ENCODE results near the gene HSD3B2.

HSD3B2 gene

DNA sequence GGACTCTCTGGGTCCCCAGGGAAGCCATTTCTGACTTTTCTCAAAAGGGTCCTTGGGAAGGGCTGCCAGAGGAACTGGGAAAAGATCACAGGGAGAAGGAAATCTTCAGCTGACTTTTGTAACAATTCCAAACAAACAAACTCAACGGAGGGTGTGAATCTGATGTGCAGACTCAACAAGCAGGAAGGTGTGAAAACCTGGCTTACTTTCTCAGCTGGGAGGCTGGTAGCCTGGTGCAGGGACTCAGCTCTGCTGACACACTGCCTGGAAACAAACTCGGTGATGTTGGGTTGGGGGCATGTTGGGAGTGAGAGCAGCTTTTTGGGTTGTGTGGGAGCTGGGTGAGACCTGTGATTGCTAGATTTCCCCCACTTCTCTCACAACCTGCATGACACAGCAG, 10.2 kb upstream of the HSD3B2 start:
- DNase-seq = no peak

DNA sequence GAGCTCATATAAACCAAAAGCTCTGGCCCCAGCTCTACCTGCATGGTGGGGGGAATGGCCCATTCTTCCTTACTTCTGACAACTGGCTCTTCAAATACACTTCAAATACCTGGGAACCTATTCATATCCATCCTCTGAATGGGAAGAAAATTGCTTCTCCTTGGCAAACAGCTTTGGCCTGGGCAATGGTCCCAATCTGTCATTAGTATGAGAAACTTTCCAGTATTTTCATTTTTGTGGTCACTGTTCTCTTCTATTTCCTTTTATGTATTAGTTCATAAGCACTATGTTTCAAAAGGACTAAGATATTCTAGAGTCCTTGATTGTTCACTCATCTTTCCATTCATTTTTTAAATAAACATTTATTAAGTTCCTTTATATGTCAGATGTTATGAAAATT, 5.2 kb upstream of the HSD3B2 start:
- no peak for DNase-seq

DNA sequence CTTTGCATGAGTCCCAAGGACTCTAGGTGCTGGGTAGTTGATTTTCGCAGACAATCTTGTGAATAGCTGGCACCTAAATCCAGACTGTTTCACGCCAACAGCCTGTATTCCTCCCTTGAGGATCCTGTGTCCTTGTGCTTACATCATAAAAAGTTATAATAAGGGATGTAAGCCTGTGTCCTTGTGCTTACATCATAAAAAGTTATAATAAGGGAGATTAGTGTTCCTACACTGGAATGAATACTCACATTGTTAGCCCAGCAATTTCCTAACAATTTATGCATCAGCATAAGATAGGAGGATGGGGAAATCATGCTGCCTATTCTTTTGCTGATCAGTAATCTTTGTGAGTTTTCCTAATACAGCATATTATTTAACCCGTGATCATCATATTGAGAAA, 4.0 kb upstream of the HSD3B2 start:
- no peak for DNase-seq

DNA sequence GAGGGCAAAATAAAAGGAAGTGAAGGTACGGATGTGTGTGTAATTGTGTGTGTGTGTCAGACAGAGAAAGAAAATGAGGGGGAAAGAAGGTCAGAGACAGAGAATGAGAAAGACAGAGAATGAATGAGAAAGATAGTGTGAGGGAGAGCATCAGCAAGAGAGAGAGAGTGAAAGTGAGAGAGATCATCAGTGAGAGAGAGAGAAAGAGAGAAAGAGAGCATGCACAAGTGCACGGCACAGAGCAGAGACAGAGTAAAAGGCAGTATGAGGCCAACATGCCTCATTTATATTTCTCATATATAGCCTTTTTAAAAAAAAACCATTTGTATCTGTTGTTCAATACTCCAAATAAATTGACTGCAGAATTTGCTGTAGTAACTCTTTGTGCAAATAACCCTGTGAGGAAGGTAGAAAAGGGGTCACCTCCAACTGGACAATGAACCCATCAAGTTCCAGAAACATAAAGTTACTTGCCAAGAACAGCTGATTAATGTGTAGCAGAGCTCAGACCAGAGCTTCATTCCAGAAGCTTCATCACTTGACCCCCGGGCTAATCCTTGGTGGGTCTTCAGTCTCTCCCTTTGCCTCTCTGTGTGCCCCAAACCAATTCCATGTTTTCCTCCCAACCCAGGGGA, 1.2 kb downstream of the HSD3B2 start:
- DNase-seq = no peak

DNA sequence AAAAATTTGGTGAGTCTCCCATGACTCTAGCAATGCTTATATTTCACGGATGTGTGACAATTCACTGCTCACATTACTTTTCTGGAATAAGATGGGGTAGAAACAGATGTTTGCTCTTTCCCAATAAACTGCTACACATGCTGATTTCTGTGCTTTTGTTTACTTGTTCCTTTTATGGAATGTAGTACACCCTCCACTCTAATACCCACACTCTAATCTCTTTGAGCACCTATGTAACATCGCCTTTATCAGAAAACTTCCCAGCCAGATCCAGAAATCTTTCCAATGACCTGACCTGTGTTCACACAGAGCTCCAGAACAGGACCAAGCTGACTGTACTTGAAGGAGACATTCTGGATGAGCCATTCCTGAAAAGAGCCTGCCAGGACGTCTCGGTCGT, 4.2 kb downstream of the HSD3B2 start:
- DNase-seq = no peak

DNA sequence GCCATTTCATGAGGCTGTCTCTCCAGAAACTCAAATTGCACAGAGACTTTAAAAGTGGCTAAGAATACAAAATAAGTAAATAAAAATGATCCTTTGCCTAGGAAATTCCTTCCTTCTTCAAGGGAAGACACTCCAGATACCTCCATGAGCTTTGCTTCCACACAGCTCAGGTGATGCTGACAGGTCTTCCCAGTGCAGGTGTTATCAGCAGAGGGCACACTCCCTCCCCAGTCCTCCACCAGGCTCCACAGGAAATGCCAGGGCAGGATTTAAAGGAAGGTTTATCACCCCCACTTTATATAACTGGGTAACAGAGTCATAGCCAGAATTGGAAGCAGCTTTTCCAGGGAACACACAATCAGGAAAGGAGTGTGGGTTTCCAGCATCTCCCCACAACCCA, 5.7 kb downstream of the HSD3B2 start:
- DNase-seq = no peak

DNA sequence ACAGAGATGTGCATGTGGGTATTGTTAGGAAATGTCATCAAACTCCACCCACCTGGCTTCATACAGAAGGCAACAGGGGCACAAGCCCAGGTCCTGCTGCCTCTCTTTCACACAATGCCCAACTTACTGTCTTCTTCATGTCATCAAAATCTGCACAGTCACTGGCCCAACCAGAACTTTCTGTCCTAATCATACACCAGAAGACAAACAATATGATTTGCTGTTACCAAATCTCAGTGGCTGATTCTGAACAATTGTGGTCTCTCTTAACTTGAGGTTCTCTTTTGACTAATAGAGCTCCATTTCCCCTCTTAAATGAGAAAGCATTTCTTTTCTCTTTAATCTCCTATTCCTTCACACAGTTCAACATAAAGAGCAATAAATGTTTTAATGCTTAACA, 7.7 kb downstream of the HSD3B2 start:
- DNase-seq = no peak

DNA sequence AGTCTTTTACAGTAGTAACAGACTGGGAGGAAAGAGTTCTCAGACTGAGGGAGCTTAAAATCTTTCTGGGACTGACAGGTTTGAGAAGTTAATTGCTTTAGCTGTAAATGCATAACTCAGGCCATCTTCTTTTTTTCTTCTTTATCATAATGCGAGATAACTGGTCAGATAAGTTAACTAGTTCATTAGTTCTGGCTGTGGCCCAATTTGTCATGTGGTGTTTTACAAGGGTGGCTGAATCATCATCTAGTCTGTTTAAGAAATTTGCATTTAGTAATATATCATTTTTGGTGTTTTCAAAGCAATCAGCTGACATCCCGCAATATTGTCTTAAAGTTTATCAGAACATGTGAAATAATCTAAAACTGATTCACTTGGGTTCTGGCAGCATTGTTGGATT, 14.0 kb downstream of the HSD3B2 start:
- DNase-seq = no peak

DNA sequence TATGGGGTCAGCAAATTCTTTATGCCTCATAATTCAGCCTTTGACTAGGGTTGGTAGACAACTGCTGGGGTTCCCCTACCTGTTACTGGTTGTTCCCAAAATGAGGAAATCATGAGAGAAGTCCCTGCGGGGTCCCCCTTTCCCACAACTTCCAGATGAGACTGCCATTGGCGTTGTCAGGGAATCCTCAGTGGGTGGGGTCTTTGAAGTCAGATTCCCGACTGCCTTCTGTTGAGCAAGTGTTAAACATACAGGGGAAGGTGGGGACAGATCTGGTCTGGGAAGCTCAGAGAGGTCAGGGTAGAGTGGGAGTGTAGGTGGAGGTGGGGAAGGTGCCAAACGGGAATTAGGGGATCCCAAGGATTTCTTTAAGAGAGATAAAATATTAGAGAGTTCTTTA, 14.7 kb downstream of the HSD3B2 start:
- DNase-seq = no peak

DNA sequence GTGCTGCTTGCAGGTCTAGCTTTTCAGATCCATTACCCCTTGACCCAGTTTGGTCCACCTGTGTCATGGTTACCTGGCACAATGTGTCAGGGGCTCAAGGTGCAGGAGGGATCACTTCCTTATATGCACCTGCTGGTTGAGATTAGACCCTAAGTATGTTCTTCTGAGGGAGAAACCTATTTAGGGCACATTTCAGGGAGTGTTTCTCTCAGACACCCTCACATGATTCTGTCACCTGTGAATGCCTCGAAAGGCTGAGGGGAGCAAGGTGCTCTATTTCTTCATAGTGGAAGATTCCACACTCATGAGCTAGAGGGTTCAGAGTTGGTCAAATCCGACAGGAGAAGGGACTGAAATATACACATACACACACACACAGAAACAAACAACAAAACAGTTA, 15.5 kb downstream of the HSD3B2 start:
- no peak for DNase-seq

DNA sequence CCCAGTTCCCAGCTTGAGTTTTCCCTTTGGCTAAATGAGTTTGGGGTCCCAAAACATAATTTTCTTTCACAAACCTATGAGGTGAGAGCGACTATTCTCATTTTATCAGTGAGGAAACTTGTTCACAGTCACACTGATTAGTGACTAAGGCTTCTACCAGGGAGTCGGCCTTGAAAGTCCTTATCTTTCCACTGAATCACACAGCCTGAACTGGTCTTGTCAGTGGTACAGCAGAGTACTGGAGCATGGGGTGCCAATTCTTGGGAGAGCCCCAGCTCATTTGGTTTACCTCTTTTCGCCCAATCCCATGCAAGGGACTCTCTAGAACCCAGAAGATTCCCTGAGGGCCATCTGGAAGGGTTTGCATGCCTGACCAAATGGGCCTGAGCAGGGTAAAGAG, 16.9 kb downstream of the HSD3B2 start:
- no peak for DNase-seq

DNA sequence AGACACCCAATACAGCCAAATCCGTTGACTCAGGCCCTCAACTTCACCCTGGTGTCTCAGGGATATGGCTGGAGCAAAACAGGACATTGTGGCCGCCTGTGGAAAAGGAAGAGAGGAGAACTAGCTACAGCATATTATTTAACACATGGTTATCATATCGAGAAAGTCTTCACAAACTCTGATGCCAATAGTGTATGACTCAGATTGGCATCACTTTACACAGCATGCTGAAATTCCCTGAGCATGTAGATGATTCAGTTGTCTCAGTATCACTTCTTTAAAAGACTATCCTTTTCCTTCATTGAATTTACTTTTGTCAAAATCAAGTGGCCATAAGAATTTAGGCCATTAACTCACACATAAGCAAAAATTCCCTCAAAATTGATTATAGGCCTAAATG, 20.1 kb downstream of the HSD3B2 start:
- no peak for DNase-seq

DNA sequence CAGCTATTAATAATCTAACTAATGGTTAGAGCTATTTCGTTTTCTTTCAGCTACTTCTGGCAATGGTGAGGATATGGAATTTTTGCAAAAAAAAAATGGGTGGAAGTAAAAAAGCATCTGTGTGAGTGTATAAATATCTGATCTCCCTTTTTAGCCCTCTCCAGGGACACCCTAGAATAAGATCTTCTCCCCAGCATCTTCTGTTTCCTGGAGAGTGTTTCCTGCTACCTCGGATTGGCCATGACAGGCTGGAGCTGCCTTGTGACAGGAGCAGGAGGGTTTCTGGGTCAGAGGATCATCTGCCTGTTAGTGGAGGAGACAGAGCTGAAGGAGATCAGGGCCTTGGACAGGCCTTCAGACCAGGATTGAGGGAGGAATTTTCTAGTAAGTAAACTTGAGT, 23.8 kb downstream of the HSD3B2 start:
- no peak for DNase-seq

DNA sequence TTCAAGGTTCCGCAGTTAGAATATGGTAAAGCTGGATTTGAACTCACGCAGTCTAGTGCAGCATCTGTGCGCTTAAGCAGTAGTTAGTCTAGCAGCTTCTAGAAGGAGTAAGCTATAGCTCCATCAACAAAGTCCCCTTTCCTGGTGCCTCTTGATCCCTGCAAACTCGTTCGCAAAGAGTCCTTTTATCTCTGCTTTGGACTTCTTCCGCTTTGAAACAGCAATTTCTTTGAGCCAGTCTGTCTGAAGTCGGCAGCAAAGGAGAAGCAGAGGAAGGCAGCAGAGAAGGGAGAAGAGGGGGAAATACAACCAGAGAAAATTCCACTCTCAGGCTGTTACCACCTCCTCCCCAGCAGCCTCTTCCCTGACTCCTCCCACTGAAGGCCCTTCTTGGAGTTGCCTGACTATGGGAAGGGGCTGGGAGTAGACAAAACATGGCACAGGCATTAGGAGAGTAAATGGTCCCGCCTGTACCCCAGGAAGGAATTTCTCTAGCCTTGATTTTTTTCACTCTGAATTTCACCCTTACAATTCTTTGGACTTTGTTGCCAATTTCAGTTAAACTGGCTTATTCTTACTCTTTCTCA, 25.9 kb downstream of the HSD3B2 start:
- no peak for DNase-seq

DNA sequence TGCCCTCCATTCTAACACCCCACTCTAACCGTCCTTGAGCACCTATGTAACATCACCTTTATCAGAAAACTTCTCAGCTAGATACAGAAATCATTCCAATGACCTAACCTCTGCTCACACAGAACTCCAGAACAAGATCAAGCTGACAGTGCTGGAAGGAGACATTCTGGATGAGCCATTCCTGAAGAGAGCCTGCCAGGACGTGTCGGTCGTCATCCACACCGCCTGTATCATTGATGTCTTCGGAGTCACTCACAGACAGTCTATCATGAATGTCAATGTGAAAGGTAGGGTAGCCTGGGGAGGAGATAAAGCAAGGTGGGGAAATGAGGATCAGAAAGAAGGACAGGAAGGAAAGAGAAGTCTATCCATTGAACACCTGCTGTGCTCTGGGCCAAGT, 27.8 kb downstream of the HSD3B2 start:
- no peak for DNase-seq

DNA sequence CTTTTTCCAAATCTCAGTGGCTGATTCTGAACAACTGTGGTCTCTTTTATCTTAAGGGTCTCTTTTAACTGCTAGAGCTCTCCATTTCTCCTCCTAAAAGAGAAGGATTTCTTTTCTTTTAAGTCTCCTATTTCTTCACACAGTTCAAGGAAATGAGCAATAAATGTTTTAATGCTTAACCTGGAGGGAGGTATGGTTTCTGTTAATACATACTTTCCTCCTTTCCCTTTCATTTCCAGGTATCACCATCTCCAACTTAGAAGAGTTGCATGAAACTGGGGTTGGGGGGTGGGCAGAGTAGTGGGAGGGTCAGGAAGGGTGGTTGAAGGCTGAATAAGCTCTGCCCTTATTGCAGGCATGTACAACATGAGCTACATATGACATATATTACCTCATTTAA, 31.4 kb downstream of the HSD3B2 start:
- DNase-seq = no peak

DNA sequence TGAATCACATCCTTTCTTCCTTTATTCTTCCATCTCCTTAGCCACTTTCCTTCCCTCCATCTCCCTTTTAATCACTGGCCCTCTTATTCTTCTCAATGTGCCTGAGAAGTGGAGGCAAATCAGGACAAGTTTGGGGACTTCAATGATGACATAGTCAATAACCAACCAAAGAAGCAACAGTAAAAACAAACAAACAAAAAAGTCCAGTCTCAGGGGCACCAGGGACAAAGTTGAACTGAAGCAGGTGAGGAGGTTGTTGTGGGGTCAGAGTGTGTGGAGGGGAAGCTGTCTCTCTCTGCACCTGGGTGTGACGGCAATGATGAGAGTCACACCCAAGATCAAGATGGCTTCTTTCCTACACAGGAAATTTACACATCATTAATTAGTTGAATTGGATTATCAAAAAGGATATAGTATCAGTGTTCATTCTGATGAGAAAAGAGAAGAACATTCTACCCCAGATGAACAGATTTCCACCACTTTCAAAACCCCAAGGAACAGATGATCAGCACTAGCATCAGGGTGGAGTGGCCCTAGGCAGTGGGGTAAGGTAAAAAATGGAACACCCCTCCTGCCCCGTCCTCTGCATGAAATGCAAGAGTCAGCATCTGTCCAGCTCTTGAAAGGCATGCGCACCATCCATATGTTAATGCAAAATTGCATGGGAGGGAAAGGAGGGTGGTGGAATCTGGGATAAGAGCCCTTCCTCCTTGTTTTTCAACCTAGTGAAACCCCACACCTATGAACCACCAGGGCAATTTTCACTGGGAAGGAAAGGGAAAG, 32.6 kb downstream of the HSD3B2 start:
- DNase-seq = no peak

DNA sequence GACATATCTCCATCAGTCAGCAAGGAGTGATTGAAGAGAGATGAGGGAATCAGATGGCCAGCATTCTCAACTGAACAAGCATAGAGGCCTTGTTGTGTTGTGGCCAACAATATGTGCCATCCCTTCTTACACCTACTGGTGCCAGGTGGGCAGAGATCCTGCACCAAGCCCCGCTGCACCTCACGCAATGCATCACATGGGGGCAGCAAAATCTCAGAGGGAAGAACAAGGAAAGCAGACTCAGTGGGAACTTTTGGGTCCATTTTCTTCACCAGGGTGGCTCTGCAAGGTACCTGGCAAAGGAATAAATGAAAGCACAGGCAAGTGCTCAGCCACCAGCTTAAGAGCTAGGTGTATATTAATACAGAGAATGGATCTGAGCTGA, 33.2 kb downstream of the HSD3B2 start:
- no peak for DNase-seq

DNA sequence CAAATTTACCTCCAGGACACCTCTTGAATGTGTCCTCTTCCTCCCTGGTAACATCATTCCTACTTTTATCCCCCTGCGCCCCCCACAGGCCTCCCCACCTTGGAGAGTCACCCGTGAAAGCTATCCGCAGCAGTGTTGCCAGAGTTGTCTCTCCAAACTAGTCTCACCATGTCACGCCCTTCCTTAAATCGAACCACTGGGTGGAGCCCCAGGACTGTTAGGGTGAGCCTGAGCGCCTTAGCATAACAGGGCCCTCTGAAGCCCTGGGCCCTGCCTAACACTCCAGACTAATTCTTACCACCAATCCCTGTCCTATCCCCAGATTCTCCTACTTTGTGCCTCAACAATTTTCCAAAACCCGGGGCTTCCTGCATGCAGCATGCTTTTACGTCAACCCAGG, 35.0 kb downstream of the HSD3B2 start:
- DNase-seq = no peak

DNA sequence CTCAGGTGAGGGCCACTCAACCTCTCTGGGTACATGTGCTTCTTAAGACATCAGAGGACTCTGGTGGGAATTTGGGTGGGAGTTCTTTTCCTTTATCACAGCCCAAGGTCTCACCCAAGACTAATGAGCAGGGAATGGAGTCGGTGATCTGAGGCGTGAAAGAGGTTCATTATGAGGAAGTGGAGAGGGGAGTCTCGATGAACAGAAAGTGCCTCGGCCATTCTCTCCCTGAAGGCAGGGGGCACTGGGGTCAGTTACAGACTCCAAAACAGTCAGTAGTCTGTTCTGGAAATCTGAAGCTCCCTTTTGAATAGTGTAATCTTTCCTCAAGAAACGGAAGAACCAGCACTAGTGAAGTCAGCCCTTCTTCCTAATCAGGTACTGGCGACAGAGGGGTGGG, 36.2 kb downstream of the HSD3B2 start:
- DNase-seq = no peak

DNA sequence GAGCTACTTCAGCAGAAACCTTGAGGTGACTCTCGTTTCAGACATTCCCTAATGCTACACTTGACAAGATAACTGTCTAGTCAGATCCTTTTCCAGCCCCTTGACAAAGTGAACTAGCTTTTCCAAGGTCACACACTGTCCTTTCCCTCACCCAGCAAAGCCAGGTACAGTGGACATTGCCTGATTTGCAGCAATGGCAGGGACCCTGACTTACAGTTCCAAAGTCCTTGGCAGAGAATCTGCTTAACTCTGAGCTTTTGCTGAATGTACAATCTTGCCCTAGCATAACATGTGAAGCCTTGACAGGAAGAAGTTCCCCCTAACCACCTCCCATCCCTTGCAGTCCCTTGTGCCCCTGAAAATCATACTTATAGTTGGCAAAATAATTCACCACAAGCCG, 37.1 kb downstream of the HSD3B2 start:
- DNase-seq = no peak

DNA sequence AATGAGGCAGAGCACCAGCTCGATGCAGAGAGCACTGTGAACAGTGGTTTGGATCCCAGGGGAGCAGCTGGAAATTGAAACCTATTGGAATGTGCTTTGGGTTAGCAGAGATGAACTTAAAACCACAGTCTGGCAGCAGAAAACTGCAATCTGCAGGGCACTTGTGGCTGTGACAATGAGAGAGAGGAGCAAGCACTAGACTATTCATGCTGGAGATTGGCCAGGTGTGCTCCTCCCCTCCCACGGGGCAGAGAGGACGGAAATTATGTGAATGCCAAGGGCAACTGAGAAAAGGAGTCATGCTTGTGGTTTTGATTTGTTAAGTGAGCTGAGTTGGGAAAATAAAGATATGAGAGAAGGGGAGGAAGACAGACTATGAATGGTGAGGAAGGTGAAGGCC, 38.1 kb downstream of the HSD3B2 start:
- no peak for DNase-seq

DNA sequence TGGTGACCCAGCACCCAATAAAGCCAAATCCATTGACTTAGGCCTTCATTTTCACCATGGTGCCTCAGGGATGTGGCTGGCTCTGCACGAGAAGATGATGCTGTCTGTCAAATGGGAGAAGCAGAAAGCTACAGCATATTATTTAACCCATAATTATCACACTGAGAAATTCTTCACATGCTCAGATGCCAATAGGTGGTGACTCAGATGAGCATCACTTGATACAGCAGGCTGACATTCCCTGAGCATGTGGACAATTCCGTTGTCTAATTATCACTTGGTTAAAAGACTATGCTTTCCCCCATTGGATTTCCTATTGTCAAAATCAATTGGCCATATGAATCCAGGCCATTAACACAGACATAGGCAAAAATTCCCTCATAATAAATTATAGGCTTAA, 48.0 kb downstream of the HSD3B2 start:
- DNase-seq = no peak

DNA sequence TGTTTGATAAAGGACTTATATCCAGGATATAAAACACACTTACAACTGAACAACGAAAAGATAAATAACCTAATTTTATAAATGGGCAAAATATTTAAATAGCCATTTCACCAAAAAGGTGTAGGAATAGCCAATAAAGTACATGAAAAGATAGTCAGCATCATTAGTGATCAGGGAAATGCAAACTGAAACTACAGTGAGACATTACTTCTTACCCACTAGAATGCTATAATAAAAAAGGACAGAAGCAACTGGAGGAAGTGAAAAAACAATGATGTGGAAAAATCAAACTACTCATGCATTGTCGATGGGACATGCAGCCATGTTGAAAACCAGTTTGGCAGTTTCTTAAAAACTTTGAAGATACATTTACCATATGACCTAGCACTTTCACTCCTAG, 48.6 kb downstream of the HSD3B2 start:
- DNase-seq = no peak

DNA sequence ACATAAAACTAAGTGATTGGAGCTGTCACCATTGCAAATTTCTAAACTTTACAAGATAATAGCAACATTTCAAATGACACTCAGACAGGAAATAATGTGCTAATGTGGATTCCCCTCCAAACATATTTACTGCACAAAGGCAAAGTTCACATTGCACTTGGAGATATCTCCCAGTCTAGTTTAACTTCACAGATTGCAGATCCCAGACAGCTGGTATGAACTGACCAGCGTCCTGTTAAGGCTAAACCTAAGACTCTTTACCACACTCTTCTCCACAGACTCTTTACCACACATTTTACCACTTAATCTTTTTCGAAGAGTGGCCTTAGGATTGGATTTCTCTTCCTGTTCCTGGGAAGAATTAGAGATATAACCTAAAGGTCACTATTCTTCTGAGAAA, 51.5 kb downstream of the HSD3B2 start:
- no peak for DNase-seq
